CMK (cell line): Measurements from ENCODE around the gene ORAI3.

ENCODE experiments used
- DNase-seq: peaks from one replicate; pipeline ENCODE4 v3.0.0-alpha.2; 2010; ENCODE audit warnings: low read depth

Gene ORAI3

GRCh38 chr16:30992276-30992780, 43.5 kb downstream of the ORAI3 start:
- no peak for DNase-seq

- peak; percentile 62 for DNase-seq
Measured at GRCh38 chr16:30992931-30993816, 44.3 kb downstream of the ORAI3 start.

DNA sequence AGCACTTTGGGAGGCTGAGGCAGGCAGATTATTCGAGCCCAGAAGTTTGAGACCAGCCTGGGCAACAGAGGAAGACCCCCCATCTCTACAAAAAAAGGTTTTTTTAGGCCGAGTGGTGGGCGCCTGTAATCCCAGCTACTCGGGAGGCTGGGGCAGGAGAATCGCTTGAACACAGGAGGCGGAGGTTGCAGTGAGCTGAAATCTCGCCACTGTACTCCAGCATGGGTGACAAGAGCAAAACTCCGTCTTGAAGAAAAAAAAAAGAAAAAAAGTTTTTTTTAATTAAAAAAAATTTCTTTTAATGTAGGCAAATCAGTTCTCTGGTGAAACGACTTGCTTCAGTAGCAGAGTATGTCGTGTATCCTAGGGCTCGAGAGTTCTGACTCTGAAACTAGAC, 47.1 kb downstream of the ORAI3 start:
- no peak for DNase-seq

GRCh38 chr16:30996324-30996984, 47.6 kb downstream of the ORAI3 start:
- DNase-seq, result no peak

DNA sequence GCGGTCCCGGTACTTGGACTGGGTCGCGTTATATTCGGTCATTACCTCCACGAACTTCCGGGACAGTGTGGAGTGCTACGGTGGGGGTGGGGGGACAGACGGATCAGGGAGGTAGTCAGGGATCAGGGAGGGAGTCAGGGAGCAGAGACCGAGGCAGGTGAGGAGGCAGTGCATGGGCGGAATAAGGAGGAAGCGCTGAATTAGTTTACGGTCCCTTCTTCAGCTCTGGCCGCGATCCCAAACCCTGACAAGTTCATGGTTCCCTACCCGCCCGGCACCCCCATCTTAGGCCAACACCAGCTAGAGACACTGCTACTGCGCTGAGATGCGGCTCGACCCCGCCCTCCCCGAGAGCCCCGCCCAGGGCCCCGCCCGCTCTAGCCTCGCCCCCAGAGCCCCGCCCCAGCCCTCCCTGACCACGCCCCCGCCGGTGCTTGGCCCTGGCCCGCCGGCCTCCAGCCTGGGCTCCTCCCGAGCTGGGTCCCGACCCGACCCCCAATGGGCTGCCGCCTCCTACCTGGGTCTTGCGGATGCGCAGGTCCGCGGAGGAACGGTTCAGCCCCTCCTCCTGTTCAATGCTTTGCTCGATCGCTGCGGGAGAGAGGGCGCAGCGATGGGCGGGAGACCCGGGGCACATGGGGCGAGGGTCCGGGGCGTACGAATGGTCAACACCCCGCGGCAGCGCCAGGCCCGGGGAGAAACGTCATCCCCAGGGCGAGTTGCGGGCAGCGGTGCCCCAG, 48.3 kb downstream of the ORAI3 start:
- peak; percentile 56 for DNase-seq

- DNase-seq, result no peak
Measured at GRCh38 chr16:30997725-30998711, 49.1 kb downstream of the ORAI3 start.

DNA sequence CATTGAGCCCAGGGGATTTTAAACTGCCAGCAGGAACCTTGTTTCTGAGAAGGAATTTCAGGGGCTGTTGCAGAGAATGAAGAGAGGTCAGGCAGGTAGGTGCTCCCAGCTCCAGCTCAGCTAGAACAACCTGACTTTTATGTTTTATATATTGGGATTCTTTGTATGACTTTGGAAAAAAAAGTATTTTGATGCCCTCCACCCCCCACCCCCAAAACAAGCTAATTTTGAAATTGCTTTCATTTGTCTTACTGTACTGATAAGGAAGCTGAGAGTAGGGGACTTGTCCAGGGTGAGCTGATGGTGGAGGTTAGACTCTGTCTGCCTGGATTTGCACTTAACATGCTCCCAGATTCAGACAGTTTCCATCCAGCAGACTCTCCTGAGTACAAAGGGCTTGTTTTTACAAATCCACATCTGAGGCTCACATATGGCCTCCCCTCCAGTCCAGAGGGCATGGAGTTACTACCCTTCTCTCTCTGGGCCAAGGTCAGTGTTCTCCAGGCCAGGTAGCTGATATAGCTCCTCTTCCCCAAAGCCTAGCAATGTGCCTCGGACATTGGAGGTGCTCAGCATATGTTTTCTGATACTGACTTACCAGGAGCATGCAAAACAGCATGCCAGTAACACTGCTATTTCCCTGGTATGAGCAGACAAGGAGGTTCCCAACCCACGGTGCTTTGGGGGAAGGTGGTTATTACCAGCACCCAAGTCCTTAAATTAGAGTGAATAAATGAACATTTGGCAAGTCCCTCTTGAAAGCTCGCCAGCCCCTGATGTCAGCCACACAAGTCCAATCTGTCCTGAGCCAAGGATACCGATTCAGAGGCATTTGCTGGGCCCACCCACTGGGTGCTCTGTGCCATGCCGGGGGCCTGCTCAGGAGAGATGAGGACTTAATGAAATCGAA, 50.2 kb downstream of the ORAI3 start:
- no peak for DNase-seq

DNA sequence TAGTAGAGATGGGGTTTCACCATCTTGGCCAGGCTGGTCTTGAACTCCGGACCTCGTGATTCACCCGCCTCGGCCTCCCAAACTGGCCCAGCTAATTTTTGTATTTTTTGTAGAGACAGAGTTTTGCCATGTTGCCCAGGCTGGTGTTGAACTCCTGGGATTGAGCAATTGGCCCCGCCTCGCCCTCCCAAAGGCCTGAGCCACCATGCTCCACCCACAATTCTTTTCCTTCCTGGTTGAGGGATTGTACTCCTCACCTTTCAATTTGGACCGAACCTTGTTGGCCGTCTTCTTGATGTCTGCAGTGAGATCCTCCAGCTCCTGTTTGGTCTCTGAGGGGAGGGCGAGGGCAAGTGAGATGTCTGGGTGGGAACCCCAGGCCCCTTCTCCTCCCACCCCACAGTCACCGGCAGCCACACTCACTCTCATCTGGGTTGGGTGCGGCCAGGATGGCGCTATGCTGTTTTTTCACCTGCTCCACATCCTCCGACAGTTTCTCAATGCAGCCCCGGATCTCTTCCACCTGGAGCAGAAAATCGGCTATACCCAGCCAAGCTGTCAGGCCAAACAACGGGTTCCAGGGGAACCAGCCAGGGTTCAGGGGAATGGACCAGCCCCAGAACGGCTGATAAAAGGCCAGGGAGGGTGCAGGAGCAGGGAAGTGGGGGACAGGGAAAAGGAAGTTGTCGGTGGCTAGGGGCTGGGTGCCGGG, 52.0 kb downstream of the ORAI3 start:
- no peak for DNase-seq

GRCh38 chr16:31001507-31002249, 52.8 kb downstream of the ORAI3 start:
- no peak for DNase-seq

GRCh38 chr16:31002250-31002700, 53.4 kb downstream of the ORAI3 start:
- no peak for DNase-seq

GRCh38 chr16:31002862-31003341, 54.0 kb downstream of the ORAI3 start:
- DNase-seq, result no peak

DNA sequence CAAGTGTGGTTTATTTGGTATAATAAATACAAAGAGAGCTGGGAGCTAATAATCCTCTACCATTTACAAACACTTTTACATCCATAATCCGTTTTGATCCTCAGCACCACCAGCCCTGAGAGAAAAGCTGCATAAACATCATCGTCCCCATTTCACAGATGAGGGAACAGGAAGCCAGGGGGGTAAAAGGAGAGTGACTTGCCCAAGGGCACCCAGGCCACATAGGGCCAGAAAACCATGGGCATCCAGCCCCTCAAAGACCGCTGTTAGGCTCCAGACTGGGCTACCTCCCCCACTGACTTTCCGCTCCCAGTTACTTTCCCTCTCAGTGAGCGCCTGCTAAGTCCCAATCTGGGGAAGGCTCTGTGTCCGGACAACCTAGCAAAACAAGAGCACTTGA, 54.9 kb downstream of the ORAI3 start:
- DNase-seq, result no peak
